ENCODE data around the gene CA5A.

The CA5A gene

GRCh38 chr16:87848676-87849345 lies 87.5 kb downstream of the CA5A start:
- H3K27ac ChIP-seq (replicated peaks): no peak overlapping the region

GRCh38 chr16:87847785-87848675 lies 88.3 kb downstream of the CA5A start:
- no peak for DNase-seq (ENCODE audit: low read depth in 1 of 2, low spot score in 1 of 2)
- H3K27ac ChIP-seq (replicated peaks): no peak overlapping the region

More at GRCh38 chr16:87848676-87849345, 87.5 kb downstream of the CA5A start:
- Histone ChIP-seq H3K4me3 (replicated peaks; ENCODE audit: insufficient read depth, low read length) (no peak overlapping the region), H3K27me3 (ENCODE audit: insufficient read depth, poor library complexity, severe bottlenecking) (no peaks in the 10 kb centered on the region)
- TF ChIP-seq GABPA (IDR thresholded peaks at IDR 0.05; ENCODE audit: low read depth) (no peak), REST (IDR thresholded peaks at IDR 0.05; ENCODE audit: insufficient replicate concordance, low read depth) (no peak), CTCF (IDR thresholded peaks at IDR 0.05; ENCODE audit: insufficient read depth, low read length) (no peak), SPI1 (IDR thresholded peaks at IDR 0.05; ENCODE audit: borderline replicate concordance, low read depth) (no peak), POLR2AphosphoS5 (IDR thresholded peaks at IDR 0.05; ENCODE audit: low read depth) (no peak)
- DNase-seq (ENCODE audit: low read depth in 1 of 2, low spot score in 1 of 2): no peak

More at GRCh38 chr16:87847785-87848675, 88.3 kb downstream of the CA5A start:
- TF ChIP-seq SPI1 (IDR thresholded peaks at IDR 0.05; ENCODE audit: borderline replicate concordance, low read depth) (no peak), GABPA (IDR thresholded peaks at IDR 0.05; ENCODE audit: low read depth) (no peak), REST (IDR thresholded peaks at IDR 0.05; ENCODE audit: insufficient replicate concordance, low read depth) (no peak), POLR2AphosphoS5 (IDR thresholded peaks at IDR 0.05; ENCODE audit: low read depth) (no peak), CTCF (IDR thresholded peaks at IDR 0.05; ENCODE audit: insufficient read depth, low read length) (no peak)
- Histone ChIP-seq H3K27me3 (ENCODE audit: insufficient read depth, poor library complexity, severe bottlenecking) (no peaks in the 10 kb centered on the region), H3K4me3 (replicated peaks; ENCODE audit: insufficient read depth, low read length) (no peak overlapping the region)

Measured in HL-60 (cell line).